Right cardiac atrium (tissue), 5 donors: Measurements from ENCODE around the gene CELF4. TPM values are rescaled to one million over a fixed set of nuclear protein-coding genes. Genes with fewer than 3 reads are reported as not detected.

Experiments
- ATAC-seq, 2 donors: fragments of 200-7000 bp; cut with Tn5 transposase; one replicate each; pipeline versions ENCODE4 v1.8.0 to v1.9.1; 2020; ENCODE audit warnings: moderate library complexity in 2 of 2, mild to moderate bottlenecking in 1 of 2
- DNase-seq, 3 donors: peaks; one replicate each; pipeline ENCODE4 v3.0.0-alpha.2; 2020
- H3K27ac ChIP-seq: one replicate; pipeline ENCODE4 v1.5.1; 2013; ENCODE audit warnings: mild to moderate bottlenecking, low read length, control low read depth, moderate library complexity
- H3K27me3 ChIP-seq: one replicate; pipeline ENCODE4 v1.6.1; 2013; ENCODE audit not compliant: control insufficient read depth, insufficient read depth
- H3K4me1 ChIP-seq: one replicate; pipeline ENCODE4 v1.6.1; 2013; ENCODE audit warnings: low read length; ENCODE audit not compliant: control insufficient read depth, insufficient read depth
- H3K4me3 ChIP-seq: one replicate; pipeline ENCODE4 v1.5.1; 2013; ENCODE audit warnings: low read length, control low read depth
- H3K9me3 ChIP-seq: one replicate; pipeline ENCODE4 v1.6.1; 2013; ENCODE audit warnings: low read length; ENCODE audit not compliant: control insufficient read depth
- WGBS: extraction: QIAGEN DNeasy Blood & Tissue Kit; methylation state at CpG from one replicate; pipeline ENCODE4 v1.1.7; 2013; 5-methylcytosine and 5-hydroxymethylcytosine counted together
- intact Hi-C, 4 donors: fragments of 100-400 bp; cut with DNase I; formaldehyde crosslinking; loops; one replicate each; pipeline versions ENCODE4 v1.11.0 to v1.14.0; 2022 to 2023
- polyA plus RNA-seq: library from polyadenylated mRNA; stranded (reverse); fragments of 200-250 nt; gene quantifications from one replicate; pipeline ENCODE4 v1.2.3, GENCODE V29; 2013
- total RNA-seq, 4 donors: library from RNA; stranded (reverse); fragmentation: NEBNext Ultra II Directional; extraction: Animal tissue kit (Norgen Biotek cat#: 25700); gene quantifications; one replicate each; pipeline ENCODE4 v1.2.1, GENCODE V29; 2021
- donor health status: healthy with polysubstance abuse.
- donor health status: DM: no; HTN: yes; CAD: no.
- donor health status: DM: no; HTN: no; CAD: no.
- donor health status: DM: no; HTN: yes; CAD: no; lungs with severe emphysema.
- donor health status: DM: yes; HTN: yes; CAD: no.

The CELF4 gene
- total and polyA plus RNA-seq, 5 donors = 0.79 to 1.4 (median 1.1) TPM

GRCh38 chr18:37306432-37306831 is 259.2 kb downstream of the CELF4 start:
- H3K27ac ChIP-seq = no peak overlapping the region
- H3K9me3 ChIP-seq = no peaks in the 10 kb centered on the region
- no peaks in the 10 kb centered on the region for H3K4me1 ChIP-seq
- no peaks in the 10 kb centered on the region for H3K27me3 ChIP-seq
- no peak for ATAC-seq
- no peak for DNase-seq
- intact Hi-C loops = no loop called here
- no peak overlapping the region for H3K4me3 ChIP-seq
- 74% methylated on average over 8 of the region's 8 CpGs for WGBS

GRCh38 chr18:37305066-37305465 is 260.5 kb downstream of the CELF4 start:
- no peak overlapping the region for H3K4me3 ChIP-seq
- DNase-seq (no peak), ATAC-seq (no peak)
- no peaks in the 10 kb centered on the region for H3K27me3 ChIP-seq
- no peaks in the 10 kb centered on the region for H3K4me1 ChIP-seq
- 85% methylated on average over 13 of the region's 13 CpGs for WGBS
- H3K9me3 ChIP-seq = no peaks in the 10 kb centered on the region
- H3K27ac ChIP-seq = no peak overlapping the region
- intact Hi-C loops = no loop called here

GRCh38 chr18:37304012-37304680 is 261.5 kb downstream of the CELF4 start:
- Histone ChIP-seq H3K4me3 (no peak overlapping the region), H3K4me1 (peaks cover 3% of the 10 kb centered on the region), H3K27ac (no peak overlapping the region), H3K9me3 (no peaks in the 10 kb centered on the region), H3K27me3 (no peaks in the 10 kb centered on the region)
- WGBS = 87% methylated on average over 5 of the region's 5 CpGs
- ATAC-seq (no peak), DNase-seq (no peak)
- intact Hi-C loops = no loop called here

- intact Hi-C loops = no loop called here
- peaks cover 6% of the 10 kb centered on the region for H3K4me1 ChIP-seq
- no peaks in the 10 kb centered on the region for H3K27me3 ChIP-seq
- DNase-seq = no peak
- WGBS = 30% methylated on average over 2 of the region's 2 CpGs
- H3K9me3 ChIP-seq = no peaks in the 10 kb centered on the region
- no peak for ATAC-seq
- no peak overlapping the region for H3K4me3 ChIP-seq
- H3K27ac ChIP-seq = no peak overlapping the region
These were observed 262.6 kb downstream of the CELF4 start for GRCh38 chr18:37303009-37303408.

- no peak for ATAC-seq
- Histone ChIP-seq H3K9me3 (no peaks in the 10 kb centered on the region), H3K4me3 (no peak overlapping the region), H3K27ac (no peak overlapping the region), H3K4me1 (peaks cover 6% of the 10 kb centered on the region), H3K27me3 (no peaks in the 10 kb centered on the region)
- DNase-seq = no peak
- WGBS = 84% methylated on average over 3 of the region's 3 CpGs
- intact Hi-C loops = no loop called here
These were observed 263.1 kb downstream of the CELF4 start for GRCh38 chr18:37302519-37302918.

GRCh38 chr18:37299471-37300304 is 265.9 kb downstream of the CELF4 start:
- DNase-seq (peak; percentile 88 to 94 (median 90)), ATAC-seq (peak; percentile 92 to 93)
- peaks cover 6% of the 10 kb centered on the region for H3K4me1 ChIP-seq
- 18% methylated on average over 10 of the region's 10 CpGs for WGBS
- no peaks in the 10 kb centered on the region for H3K9me3 ChIP-seq
- H3K4me3 ChIP-seq = no peak overlapping the region
- intact Hi-C loops = no loop called here
- no peaks in the 10 kb centered on the region for H3K27me3 ChIP-seq
- no peak overlapping the region for H3K27ac ChIP-seq

- Histone ChIP-seq H3K4me3 (no peak overlapping the region), H3K27me3 (no peaks in the 10 kb centered on the region), H3K4me1 (peaks cover 6% of the 10 kb centered on the region), H3K27ac (no peak overlapping the region), H3K9me3 (no peaks in the 10 kb centered on the region)
- 90% methylated on average over 6 of the region's 6 CpGs for WGBS
- intact Hi-C loops = no loop called here
- ATAC-seq (no peak), DNase-seq (peak in 1 of 3 donors; percentile 36)
These were observed 266.8 kb downstream of the CELF4 start for GRCh38 chr18:37298816-37299215.

GRCh38 chr18:37297106-37297505 is 268.5 kb downstream of the CELF4 start:
- intact Hi-C loops = no loop called here
- Histone ChIP-seq H3K27me3 (no peaks in the 10 kb centered on the region), H3K9me3 (no peaks in the 10 kb centered on the region), H3K4me1 (peaks cover 6% of the 10 kb centered on the region), H3K4me3 (no peak overlapping the region), H3K27ac (no peak overlapping the region)
- no peak for DNase-seq
- 87% methylated on average over 6 of the region's 6 CpGs for WGBS
- ATAC-seq = no peak

- ATAC-seq (no peak), DNase-seq (peak in 1 of 3 donors; percentile 2)
- H3K27ac ChIP-seq = no peak overlapping the region
- 37% methylated on average over 4 of the region's 4 CpGs for WGBS
- no peaks in the 10 kb centered on the region for H3K27me3 ChIP-seq
- H3K9me3 ChIP-seq = no peaks in the 10 kb centered on the region
- intact Hi-C loops = no loop called here
- no peak overlapping the region for H3K4me3 ChIP-seq
- peaks cover 5% of the 10 kb centered on the region for H3K4me1 ChIP-seq
These were observed 270.6 kb downstream of the CELF4 start for GRCh38 chr18:37294951-37295350.

GRCh38 chr18:37293359-37293758 is 272.2 kb downstream of the CELF4 start:
- Histone ChIP-seq H3K4me1 (peaks cover 3% of the 10 kb centered on the region), H3K9me3 (no peaks in the 10 kb centered on the region), H3K4me3 (no peak overlapping the region), H3K27ac (no peak overlapping the region), H3K27me3 (no peaks in the 10 kb centered on the region)
- whole genome bisulfite sequencing = 85% methylated on average over 3 of the region's 3 CpGs
- ATAC-seq = no peak
- intact Hi-C loops = no loop called here
- DNase-seq = no peak

GRCh38 chr18:37289423-37289822 is 276.2 kb downstream of the CELF4 start:
- DNase-seq = peak; percentile 23 to 78 (median 74)
- 69% methylated on average over 6 of the region's 6 CpGs for WGBS
- peak; percentile 36 to 53 for ATAC-seq

More at GRCh38 chr18:37289423-37289822, 276.2 kb downstream of the CELF4 start:
- H3K4me3 ChIP-seq = no peak overlapping the region
- no peaks in the 10 kb centered on the region for H3K9me3 ChIP-seq
- H3K27me3 ChIP-seq = no peaks in the 10 kb centered on the region
- H3K27ac ChIP-seq = no peak overlapping the region
- H3K4me1 ChIP-seq = peaks cover 3% of the 10 kb centered on the region
- intact Hi-C loops = no loop called here
